ENCODE data around the gene HCN2. TPM values are rescaled to one million over a fixed set of nuclear protein-coding genes. Genes with fewer than 3 reads are reported as not detected.
"Not testable (repeated sequence)": the region's sequence is repeated elsewhere in the genome, so short reads cannot be mapped to it uniquely, and the experiment has no call there.

The HCN2 gene
- total RNA-seq, 2 experiments from 2014 or later, result 0.06 to 1.0 TPM

- Histone ChIP-seq H2AFZ (ENCODE audit: low read length) (no peak overlapping the region), H3K4me1 (ENCODE audit: insufficient read depth, low read length, poor library complexity, severe bottlenecking) (peaks cover 5% of the 10 kb centered on the region), H3K4me2 (ENCODE audit: low read length) (no peak overlapping the region), H3K79me2 (ENCODE audit: insufficient read depth, low read depth, low read length) (no peaks in the 10 kb centered on the region), H4K20me1 (ENCODE audit: insufficient read depth, low read length) (no peaks in the 10 kb centered on the region), H3K4me3 (ENCODE audit: low read depth, low read length, poor library complexity, severe bottlenecking) (no peak overlapping the region), H3K36me3 (ENCODE audit: insufficient read depth, low read length) (no peaks in the 10 kb centered on the region), H3K27ac (ENCODE audit: low read depth, low read length, poor library complexity, severe bottlenecking) (no peak overlapping the region), H3K9me2 (ENCODE audit: insufficient read depth, low read length) (no peaks in the 10 kb centered on the region), H3K9me3 (ENCODE audit: low read length) (no peaks in the 10 kb centered on the region)
- no peak for DNase-seq (ENCODE audit: low spot score)
- intact Hi-C loops (cut with micrococcal nuclease; ENCODE audit: unreplicated experiment), result no loop called here
- no TSS peak for BruUV-seq (replicated peaks)
- POLR2A ChIA-PET, result no interaction called here
- CTCF ChIA-PET (ENCODE audit: unreplicated experiment), result no interaction called here
- TF ChIP-seq EZH2phosphoT487 (IDR thresholded peaks at IDR 0.05; ENCODE audit: borderline replicate concordance, low read depth, low read length) (no peak), CTCF (conservative IDR thresholded peaks at IDR 0.05; ENCODE audit: low read length) (no peak)
These were observed 13.0 kb downstream of the HCN2 start for GRCh38 chr19:602391-603301.

DNA sequence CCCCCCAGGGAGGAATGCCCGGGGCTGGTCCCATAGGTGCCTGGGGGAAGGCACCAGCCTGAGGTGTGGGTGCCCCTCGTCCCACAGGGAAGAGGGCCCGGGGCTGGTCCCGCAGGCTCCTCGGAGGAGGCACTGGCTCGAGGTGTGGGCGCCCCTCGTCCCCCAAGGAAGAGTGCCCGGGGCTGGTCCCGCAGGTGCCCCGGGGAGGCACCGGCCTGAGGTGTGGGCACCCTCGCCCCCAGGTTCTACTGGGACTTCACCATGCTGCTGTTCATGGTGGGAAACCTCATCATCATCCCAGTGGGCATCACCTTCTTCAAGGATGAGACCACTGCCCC lies 13.6 kb downstream of the HCN2 start:
- POLR2A ChIA-PET; H2AFZ ChIP-seq (ENCODE audit: low read length); H3K27ac ChIP-seq (ENCODE audit: low read depth, low read length, poor library complexity, severe bottlenecking); H3K9me2 ChIP-seq (ENCODE audit: insufficient read depth, low read length); H3K4me1 ChIP-seq (ENCODE audit: insufficient read depth, low read length, poor library complexity, severe bottlenecking); intact Hi-C loops (cut with micrococcal nuclease; ENCODE audit: unreplicated experiment); H4K20me1 ChIP-seq (ENCODE audit: insufficient read depth, low read length); H3K9me3 ChIP-seq (ENCODE audit: low read length); H3K36me3 ChIP-seq (ENCODE audit: insufficient read depth, low read length); H3K4me3 ChIP-seq (ENCODE audit: low read depth, low read length, poor library complexity, severe bottlenecking); H3K79me2 ChIP-seq (ENCODE audit: insufficient read depth, low read depth, low read length); H3K4me2 ChIP-seq (ENCODE audit: low read length); CTCF ChIA-PET (ENCODE audit: unreplicated experiment); BruUV-seq (replicated peaks); DNase-seq (ENCODE audit: low spot score): not testable (repeated sequence)

DNA sequence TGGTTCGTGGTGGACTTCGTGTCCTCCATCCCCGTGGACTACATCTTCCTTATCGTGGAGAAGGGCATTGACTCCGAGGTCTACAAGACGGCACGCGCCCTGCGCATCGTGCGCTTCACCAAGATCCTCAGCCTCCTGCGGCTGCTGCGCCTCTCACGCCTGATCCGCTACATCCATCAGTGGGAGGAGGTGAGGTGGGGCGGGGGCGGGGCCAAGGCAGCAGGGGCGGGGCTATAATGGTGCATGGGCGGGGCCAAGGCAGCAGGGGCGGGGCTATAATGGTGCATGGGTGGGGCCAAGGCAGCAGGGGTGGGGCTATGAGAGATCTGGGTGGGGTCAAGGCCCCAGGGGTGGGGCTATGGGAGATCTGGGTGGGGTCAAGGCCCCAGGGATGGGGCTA lies 14.1 kb downstream of the HCN2 start:
- H3K79me2 ChIP-seq (ENCODE audit: insufficient read depth, low read depth, low read length); H3K36me3 ChIP-seq (ENCODE audit: insufficient read depth, low read length); H4K20me1 ChIP-seq (ENCODE audit: insufficient read depth, low read length); H2AFZ ChIP-seq (ENCODE audit: low read length); H3K9me3 ChIP-seq (ENCODE audit: low read length); BruUV-seq (replicated peaks); H3K9me2 ChIP-seq (ENCODE audit: insufficient read depth, low read length); H3K4me2 ChIP-seq (ENCODE audit: low read length); H3K4me3 ChIP-seq (ENCODE audit: low read depth, low read length, poor library complexity, severe bottlenecking); H3K27ac ChIP-seq (ENCODE audit: low read depth, low read length, poor library complexity, severe bottlenecking); H3K4me1 ChIP-seq (ENCODE audit: insufficient read depth, low read length, poor library complexity, severe bottlenecking); CTCF ChIA-PET (ENCODE audit: unreplicated experiment): not testable (repeated sequence)
- intact Hi-C loops (cut with micrococcal nuclease; ENCODE audit: unreplicated experiment), result loop anchor here (2.0 kb wide), 2 partner anchors 29 to 57 kb away; partner anchors contain the start of gene POLRMT
- peak; percentile 28 for DNase-seq (ENCODE audit: low spot score)
- POLR2A ChIA-PET, result interaction anchor here (0.6 to 0.7 kb wide), 2 partner anchors 233 to 345 kb away, joined by 3 to 6 read pairs; no protein-coding TSS in a partner anchor

Measured in OCI-LY7 (cell line).